ENCODE results near the gene NKD2.

NKD2 gene

DNA sequence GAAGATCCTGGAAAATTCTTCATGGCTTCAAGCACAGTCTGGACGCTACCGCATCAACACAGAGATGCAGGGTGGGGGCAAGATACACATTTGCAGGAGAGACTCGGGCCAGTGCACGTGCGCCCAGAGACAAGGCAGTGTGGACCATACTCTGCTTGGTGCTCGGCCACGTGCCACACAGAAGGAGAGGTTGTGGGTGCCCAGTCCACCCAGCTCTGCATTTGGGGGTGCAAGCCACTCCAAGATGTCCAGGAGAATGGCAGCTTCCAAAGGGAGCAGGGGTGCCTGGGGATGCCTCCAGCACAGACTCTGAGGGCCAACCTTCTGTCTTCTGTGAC is 4.3 kb downstream of the NKD2 start:
- H3K36me3 ChIP-seq (ENCODE audit: control insufficient read depth in 1 of 2, insufficient read depth in 2 of 2, low read length in 2 of 2) = no peaks in the 10 kb centered on the region
- H3K27me3 ChIP-seq (ENCODE audit: insufficient read depth, low read length) = peaks cover 18% of the 10 kb centered on the region
- no peak overlapping the region for H2BK120ac ChIP-seq (ENCODE audit: insufficient read depth, low read length, poor library complexity)
- H3K9ac ChIP-seq (ENCODE audit: low read length) = no peak overlapping the region
- no peak for DNase-seq
- H3K23ac ChIP-seq (ENCODE audit: low read length) = no peak overlapping the region
- H3K4me1 ChIP-seq (ENCODE audit: control insufficient read depth in 1 of 2, insufficient read depth in 2 of 2, low read length in 2 of 2) = peaks cover 0 to 6% of the 10 kb centered on the region in 2 experiments
- no peaks in the 10 kb centered on the region for H3K79me2 ChIP-seq (ENCODE audit: control insufficient read depth, insufficient read depth, low read length, poor library complexity)
- H4K8ac ChIP-seq (ENCODE audit: low read depth, low read length) = no peak overlapping the region
- H3K9me3 ChIP-seq (ENCODE audit: insufficient read depth, low read depth, low read length) = no peaks in the 10 kb centered on the region
- H2BK5ac ChIP-seq (ENCODE audit: low read depth, low read length, poor library complexity) = no peak overlapping the region
- no peak overlapping the region for H2BK12ac ChIP-seq (ENCODE audit: low read length)
- H4K12ac ChIP-seq (ENCODE audit: low read depth, low read length) = no peak overlapping the region
- H3K79me1 ChIP-seq (ENCODE audit: low read length) = no peaks in the 10 kb centered on the region
- no peak overlapping the region for H3K18ac ChIP-seq (ENCODE audit: low read length)
- no peak overlapping the region for H2AK5ac ChIP-seq (ENCODE audit: low read length)
- WGBS (ENCODE audit: extremely low coverage, insufficient coverage, insufficient read length) = no CpG with 5 or more reads among the region's 7 CpGs
- H2AFZ ChIP-seq (ENCODE audit: insufficient read depth, low read length, poor library complexity) = no peak overlapping the region
- H4K91ac ChIP-seq (ENCODE audit: low read depth, low read length) = no peak overlapping the region
- no peak overlapping the region for H3K4ac ChIP-seq (ENCODE audit: low read depth, low read length)
- no peak overlapping the region for H3K27ac ChIP-seq (ENCODE audit: low read depth, low read length)
- H3K14ac ChIP-seq (ENCODE audit: low read length) = no peak overlapping the region
- no peak overlapping the region for H3K4me2 ChIP-seq (ENCODE audit: low read length)
- no peak overlapping the region for H3K4me3 ChIP-seq (ENCODE audit: low read depth, low read length)

DNA sequence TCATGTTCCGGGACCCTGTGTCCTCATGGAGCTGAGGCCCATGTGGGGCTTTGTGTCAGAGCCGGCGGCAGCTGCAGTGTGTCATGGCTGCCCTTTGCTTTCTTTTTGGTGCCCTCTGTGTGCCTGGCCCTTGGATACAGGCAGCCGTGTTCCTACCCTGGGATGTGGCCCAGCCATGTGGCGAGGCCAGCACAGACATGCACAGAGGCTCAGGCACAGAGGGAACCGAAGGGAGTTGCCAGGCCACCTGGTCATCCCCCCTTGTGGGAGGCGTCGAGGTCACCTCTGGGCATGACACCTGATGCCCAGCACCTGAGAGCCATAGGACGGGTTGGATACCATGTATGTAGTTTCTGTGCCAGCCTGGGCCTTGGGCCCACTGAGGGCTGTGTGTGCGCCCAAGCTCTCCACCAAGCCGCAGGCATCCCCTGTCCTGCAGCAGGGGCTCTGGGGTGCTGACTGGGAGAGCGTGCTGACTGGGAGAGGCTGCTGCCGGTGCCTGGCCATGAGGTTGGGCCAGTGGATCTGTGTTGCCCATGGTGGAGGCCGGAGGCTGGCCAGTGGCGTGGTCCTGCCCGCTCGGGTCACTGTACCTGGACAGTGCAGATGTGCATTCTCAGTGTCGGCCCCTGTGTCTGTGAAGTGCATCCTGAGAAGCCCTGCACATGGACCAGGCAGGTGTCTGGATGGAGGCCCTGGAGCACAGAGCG is 4.8 kb downstream of the NKD2 start:
- Histone ChIP-seq H2BK120ac (ENCODE audit: insufficient read depth, low read length, poor library complexity) (no peak overlapping the region), H3K36me3 (ENCODE audit: control insufficient read depth in 1 of 2, insufficient read depth in 2 of 2, low read length in 2 of 2) (no peaks in the 10 kb centered on the region), H2AFZ (ENCODE audit: insufficient read depth, low read length, poor library complexity) (no peak overlapping the region), H3K14ac (ENCODE audit: low read length) (no peak overlapping the region), H3K79me1 (ENCODE audit: low read length) (no peaks in the 10 kb centered on the region), H3K18ac (ENCODE audit: low read length) (no peak overlapping the region), H2AK5ac (ENCODE audit: low read length) (no peak overlapping the region), H4K8ac (ENCODE audit: low read depth, low read length) (no peak overlapping the region), H2BK5ac (ENCODE audit: low read depth, low read length, poor library complexity) (no peak overlapping the region), H2BK12ac (ENCODE audit: low read length) (no peak overlapping the region), H3K4ac (ENCODE audit: low read depth, low read length) (no peak overlapping the region), H3K4me2 (ENCODE audit: low read length) (no peak overlapping the region), H4K91ac (ENCODE audit: low read depth, low read length) (no peak overlapping the region), H3K4me1 (ENCODE audit: control insufficient read depth in 1 of 2, insufficient read depth in 2 of 2, low read length in 2 of 2) (peaks cover 0 to 6% of the 10 kb centered on the region in 2 experiments), H3K9ac (ENCODE audit: low read length) (no peak overlapping the region), H3K27me3 (ENCODE audit: insufficient read depth, low read length) (peaks cover 13% of the 10 kb centered on the region), H3K79me2 (ENCODE audit: control insufficient read depth, insufficient read depth, low read length, poor library complexity) (no peaks in the 10 kb centered on the region), H4K12ac (ENCODE audit: low read depth, low read length) (no peak overlapping the region), H3K27ac (ENCODE audit: low read depth, low read length) (no peak overlapping the region), H3K23ac (ENCODE audit: low read length) (no peak overlapping the region), H3K9me3 (ENCODE audit: insufficient read depth, low read depth, low read length) (no peaks in the 10 kb centered on the region), H3K4me3 (ENCODE audit: low read depth, low read length) (no peak overlapping the region)
- no peak for DNase-seq
- WGBS (ENCODE audit: extremely low coverage, insufficient coverage, insufficient read length) = no CpG with 5 or more reads among the region's 19 CpGs

DNA sequence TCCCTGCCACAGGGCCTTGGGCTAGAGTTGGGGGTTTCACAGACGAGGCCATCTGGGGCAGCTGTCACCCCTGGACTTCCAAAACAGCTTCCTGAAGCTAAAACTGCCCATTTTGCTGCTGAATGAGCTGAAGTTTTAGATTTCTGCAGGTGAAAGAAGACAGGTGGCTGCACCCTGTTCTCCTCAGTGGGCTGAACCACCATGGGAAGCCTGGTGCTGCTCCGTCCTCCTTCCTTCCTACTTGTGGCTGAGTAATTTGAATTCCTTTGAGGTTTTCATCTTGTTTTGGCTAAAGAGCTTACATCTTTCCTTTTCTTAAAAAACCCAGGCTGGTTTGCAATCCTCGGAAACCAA is 5.3 kb downstream of the NKD2 start:
- no peak overlapping the region for H3K9ac ChIP-seq (ENCODE audit: low read length)
- no peak overlapping the region for H4K12ac ChIP-seq (ENCODE audit: low read depth, low read length)
- H3K23ac ChIP-seq (ENCODE audit: low read length) = no peak overlapping the region
- no peak overlapping the region for H3K4ac ChIP-seq (ENCODE audit: low read depth, low read length)
- H3K79me2 ChIP-seq (ENCODE audit: control insufficient read depth, insufficient read depth, low read length, poor library complexity) = no peaks in the 10 kb centered on the region
- no peaks in the 10 kb centered on the region for H3K36me3 ChIP-seq (ENCODE audit: control insufficient read depth in 1 of 2, insufficient read depth in 2 of 2, low read length in 2 of 2)
- H2BK12ac ChIP-seq (ENCODE audit: low read length) = no peak overlapping the region
- H3K27me3 ChIP-seq (ENCODE audit: insufficient read depth, low read length) = peaks cover 12% of the 10 kb centered on the region
- peaks cover 0 to 6% of the 10 kb centered on the region in 2 experiments for H3K4me1 ChIP-seq (ENCODE audit: control insufficient read depth in 1 of 2, insufficient read depth in 2 of 2, low read length in 2 of 2)
- WGBS (ENCODE audit: extremely low coverage, insufficient coverage, insufficient read length) = no CpG with 5 or more reads among the region's 3 CpGs
- no peak overlapping the region for H2AK5ac ChIP-seq (ENCODE audit: low read length)
- H3K9me3 ChIP-seq (ENCODE audit: insufficient read depth, low read depth, low read length) = no peaks in the 10 kb centered on the region
- H3K4me2 ChIP-seq (ENCODE audit: low read length) = no peak overlapping the region
- H2AFZ ChIP-seq (ENCODE audit: insufficient read depth, low read length, poor library complexity) = no peak overlapping the region
- H3K18ac ChIP-seq (ENCODE audit: low read length) = no peak overlapping the region
- no peak for DNase-seq
- H4K91ac ChIP-seq (ENCODE audit: low read depth, low read length) = no peak overlapping the region
- no peak overlapping the region for H3K27ac ChIP-seq (ENCODE audit: low read depth, low read length)
- no peak overlapping the region for H3K4me3 ChIP-seq (ENCODE audit: low read depth, low read length)
- H2BK5ac ChIP-seq (ENCODE audit: low read depth, low read length, poor library complexity) = no peak overlapping the region
- H2BK120ac ChIP-seq (ENCODE audit: insufficient read depth, low read length, poor library complexity) = no peak overlapping the region
- H3K14ac ChIP-seq (ENCODE audit: low read length) = no peak overlapping the region
- H4K8ac ChIP-seq (ENCODE audit: low read depth, low read length) = no peak overlapping the region
- no peaks in the 10 kb centered on the region for H3K79me1 ChIP-seq (ENCODE audit: low read length)

DNA sequence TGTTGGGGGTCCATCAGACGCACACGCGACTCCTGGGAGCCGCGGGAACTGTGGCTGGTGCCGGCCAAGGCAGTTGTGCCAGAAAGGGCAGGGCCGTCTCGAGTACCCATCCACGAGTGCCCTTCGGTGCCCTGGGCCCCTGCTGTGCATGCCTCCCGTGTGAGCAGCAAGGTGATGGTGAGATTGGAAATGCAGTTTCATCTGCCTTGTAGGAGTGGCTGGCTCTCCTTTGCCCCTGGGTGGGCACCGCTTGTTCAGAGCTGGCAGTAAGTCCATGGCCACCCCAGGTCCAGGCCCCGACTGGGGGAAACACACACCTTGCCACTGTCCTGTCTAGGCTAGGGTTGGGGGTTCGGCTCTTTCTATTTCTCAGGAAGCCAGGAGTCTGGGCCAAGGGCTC is 5.7 kb downstream of the NKD2 start:
- H3K27ac ChIP-seq (ENCODE audit: low read depth, low read length) = no peak overlapping the region
- H3K79me2 ChIP-seq (ENCODE audit: control insufficient read depth, insufficient read depth, low read length, poor library complexity) = no peaks in the 10 kb centered on the region
- no peak overlapping the region for H2AK5ac ChIP-seq (ENCODE audit: low read length)
- no peaks in the 10 kb centered on the region for H3K36me3 ChIP-seq (ENCODE audit: control insufficient read depth in 1 of 2, insufficient read depth in 2 of 2, low read length in 2 of 2)
- no peak overlapping the region for H3K4me2 ChIP-seq (ENCODE audit: low read length)
- no peak overlapping the region for H3K4me3 ChIP-seq (ENCODE audit: low read depth, low read length)
- no peak overlapping the region for H3K23ac ChIP-seq (ENCODE audit: low read length)
- no peak overlapping the region for H4K12ac ChIP-seq (ENCODE audit: low read depth, low read length)
- no CpG with 5 or more reads among the region's 14 CpGs for WGBS (ENCODE audit: extremely low coverage, insufficient coverage, insufficient read length)
- H2BK120ac ChIP-seq (ENCODE audit: insufficient read depth, low read length, poor library complexity) = no peak overlapping the region
- H4K91ac ChIP-seq (ENCODE audit: low read depth, low read length) = no peak overlapping the region
- H3K4ac ChIP-seq (ENCODE audit: low read depth, low read length) = no peak overlapping the region
- no peak overlapping the region for H4K8ac ChIP-seq (ENCODE audit: low read depth, low read length)
- H3K79me1 ChIP-seq (ENCODE audit: low read length) = no peaks in the 10 kb centered on the region
- no peak overlapping the region for H2BK12ac ChIP-seq (ENCODE audit: low read length)
- H3K9me3 ChIP-seq (ENCODE audit: insufficient read depth, low read depth, low read length) = no peaks in the 10 kb centered on the region
- no peak overlapping the region for H2AFZ ChIP-seq (ENCODE audit: insufficient read depth, low read length, poor library complexity)
- H3K9ac ChIP-seq (ENCODE audit: low read length) = no peak overlapping the region
- H3K27me3 ChIP-seq (ENCODE audit: insufficient read depth, low read length) = peaks cover 8% of the 10 kb centered on the region
- no peak overlapping the region for H3K14ac ChIP-seq (ENCODE audit: low read length)
- no peak overlapping the region for H2BK5ac ChIP-seq (ENCODE audit: low read depth, low read length, poor library complexity)
- no peak for DNase-seq
- no peak overlapping the region for H3K18ac ChIP-seq (ENCODE audit: low read length)
- H3K4me1 ChIP-seq (ENCODE audit: control insufficient read depth in 1 of 2, insufficient read depth in 2 of 2, low read length in 2 of 2) = peaks cover 0 to 3% of the 10 kb centered on the region in 2 experiments

Data from trophoblast cell (in vitro differentiated cells and primary cell).